NT2/D1 (cell line): ENCODE results near the gene JAGN1.

Experiments used
- SUZ12 ChIP-seq: IDR thresholded peaks from 2 replicates; pipeline ENCODE4 v1.6.1; 2011; ENCODE audit not compliant: insufficient read length, insufficient read depth; ENCODE audit errors: extremely low read depth
- YY1 ChIP-seq: IDR thresholded peaks from 2 replicates; pipeline ENCODE4 v1.6.1; 2011; ENCODE audit not compliant: insufficient read length, insufficient read depth
- ZNF274 ChIP-seq: IDR thresholded peaks from 2 replicates; pipeline ENCODE4 v1.6.1; 2011; ENCODE audit warnings: mild to moderate bottlenecking, low read depth, low read length

- TF ChIP-seq YY1 = no peak
- no peak for TF ChIP-seq ZNF274
- TF ChIP-seq SUZ12 = no peak
Observed at GRCh38 chr3:9863058-9863772, 27.2 kb upstream of the JAGN1 start.
